NOMO-1 treated with DMSO at 0.1 percent for 48 hours (cell line): ENCODE data around the gene NARF.
A peak's percentile ranks its signal among the peaks of the same experiment; 100 is the strongest.
"Not testable (repeated sequence)": the region's sequence is repeated elsewhere in the genome, so short reads cannot be mapped to it uniquely, and the experiment has no call there.

ENCODE experiments used
- DNase-seq: peaks from one replicate; lab custom pipeline; 2025; ENCODE audit not compliant: unreplicated experiment; lab: John Stamatoyannopoulos, UW

The NARF gene

GRCh38 chr17:82445542-82445941, 13.0 kb upstream of the NARF start:
- no peak for DNase-seq

- no peak for DNase-seq
Observed at GRCh38 chr17:82446124-82446523, 12.4 kb upstream of the NARF start.

GRCh38 chr17:82446649-82447048, 11.9 kb upstream of the NARF start:
- no peak for DNase-seq

GRCh38 chr17:82447876-82448275, 10.7 kb upstream of the NARF start:
- DNase-seq: no peak

GRCh38 chr17:82449131-82449882, 9.2 kb upstream of the NARF start:
- DNase-seq: peak; percentile 68

DNA sequence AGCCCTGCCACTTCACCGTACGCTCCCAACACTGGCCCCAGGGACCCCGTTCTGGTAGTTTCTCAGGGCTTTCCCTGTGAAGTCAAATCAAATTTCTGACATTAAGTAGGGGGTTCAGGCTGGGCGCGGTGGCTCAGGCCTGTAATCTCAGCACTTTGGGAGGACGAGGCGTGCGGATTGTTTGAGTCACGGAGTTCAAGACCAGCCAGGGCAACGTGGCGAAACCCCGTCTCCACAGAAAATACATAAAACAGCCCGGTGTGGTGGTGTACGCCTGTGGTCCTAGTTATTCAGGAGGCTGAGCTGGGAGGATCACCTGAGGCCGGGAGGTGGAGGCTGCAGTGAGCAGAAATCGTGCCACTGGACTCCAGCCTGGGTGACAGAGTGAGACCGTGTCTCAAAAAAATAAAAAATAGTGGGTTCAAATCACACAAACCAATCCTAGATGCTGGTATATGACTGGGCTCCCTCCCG, 8.6 kb upstream of the NARF start:
- DNase-seq: no peak

DNA sequence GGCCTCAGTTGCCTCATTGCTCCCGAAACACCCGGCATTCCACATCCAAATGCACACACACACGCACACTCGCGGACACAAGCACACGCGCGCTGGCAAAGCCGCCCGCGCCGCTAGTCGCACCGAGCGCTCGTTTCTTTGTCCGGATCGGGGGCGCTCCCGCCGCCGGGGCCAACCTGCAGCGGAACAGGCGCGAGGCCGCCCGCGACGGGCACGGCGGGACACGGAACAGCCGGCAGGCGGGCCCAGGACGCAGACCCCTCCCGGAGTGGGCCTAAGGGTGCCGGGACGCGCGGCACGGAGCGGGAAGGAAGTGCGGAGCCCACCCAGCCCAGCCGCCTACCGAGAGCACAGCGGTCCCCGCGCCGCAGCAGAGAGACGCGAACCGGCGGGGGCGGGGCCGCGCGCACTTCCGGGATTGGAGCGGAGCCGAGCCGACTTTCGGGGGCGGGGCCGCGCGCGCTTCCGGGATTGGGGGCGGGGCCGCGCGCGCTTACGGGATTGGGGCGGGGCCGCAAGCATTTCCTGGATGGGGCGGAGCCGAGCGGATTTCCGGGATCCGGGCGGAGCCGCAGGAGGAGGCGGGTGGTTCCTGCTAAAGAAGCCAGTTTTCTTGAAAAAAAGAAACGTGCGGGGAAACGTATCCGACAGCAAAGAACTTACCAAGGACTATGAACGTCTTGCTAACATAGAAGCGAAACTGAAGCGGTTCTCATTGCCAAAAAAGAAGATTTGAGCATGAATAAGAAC, 8.0 kb upstream of the NARF start, which contains the start of gene CYBC1:
Gene CYBC1, minus strand, starts transcription at position 396 of the 750 bp plus-strand sequence. CDS start 1,498 bp downstream, outside the sequence.
- peak; percentile 90 for DNase-seq

DNA sequence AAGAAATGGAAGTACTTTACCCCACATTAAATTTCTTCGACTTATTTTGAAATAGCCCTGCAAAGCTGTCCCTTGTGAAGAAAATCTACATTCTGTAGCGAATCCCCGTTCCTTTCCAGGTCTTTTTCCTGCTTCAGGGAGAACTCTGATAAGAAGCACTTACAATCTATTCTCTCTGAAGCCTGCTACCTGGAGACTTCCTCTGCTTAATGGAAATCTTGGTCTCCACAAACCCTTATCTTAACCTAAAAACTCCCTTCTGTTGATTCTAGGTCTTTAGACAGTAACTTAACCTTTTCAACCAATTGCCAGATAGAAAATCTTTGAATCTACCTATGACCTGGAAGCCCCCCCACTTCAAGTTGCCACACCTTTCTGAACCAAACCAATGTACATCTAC, 6.4 kb upstream of the NARF start:
- no peak for DNase-seq

GRCh38 chr17:82453151-82453550, 5.4 kb upstream of the NARF start:
- not testable (repeated sequence) for DNase-seq

- DNase-seq: not testable (repeated sequence)
Observed at GRCh38 chr17:82453706-82454105, 4.8 kb upstream of the NARF start.

DNA sequence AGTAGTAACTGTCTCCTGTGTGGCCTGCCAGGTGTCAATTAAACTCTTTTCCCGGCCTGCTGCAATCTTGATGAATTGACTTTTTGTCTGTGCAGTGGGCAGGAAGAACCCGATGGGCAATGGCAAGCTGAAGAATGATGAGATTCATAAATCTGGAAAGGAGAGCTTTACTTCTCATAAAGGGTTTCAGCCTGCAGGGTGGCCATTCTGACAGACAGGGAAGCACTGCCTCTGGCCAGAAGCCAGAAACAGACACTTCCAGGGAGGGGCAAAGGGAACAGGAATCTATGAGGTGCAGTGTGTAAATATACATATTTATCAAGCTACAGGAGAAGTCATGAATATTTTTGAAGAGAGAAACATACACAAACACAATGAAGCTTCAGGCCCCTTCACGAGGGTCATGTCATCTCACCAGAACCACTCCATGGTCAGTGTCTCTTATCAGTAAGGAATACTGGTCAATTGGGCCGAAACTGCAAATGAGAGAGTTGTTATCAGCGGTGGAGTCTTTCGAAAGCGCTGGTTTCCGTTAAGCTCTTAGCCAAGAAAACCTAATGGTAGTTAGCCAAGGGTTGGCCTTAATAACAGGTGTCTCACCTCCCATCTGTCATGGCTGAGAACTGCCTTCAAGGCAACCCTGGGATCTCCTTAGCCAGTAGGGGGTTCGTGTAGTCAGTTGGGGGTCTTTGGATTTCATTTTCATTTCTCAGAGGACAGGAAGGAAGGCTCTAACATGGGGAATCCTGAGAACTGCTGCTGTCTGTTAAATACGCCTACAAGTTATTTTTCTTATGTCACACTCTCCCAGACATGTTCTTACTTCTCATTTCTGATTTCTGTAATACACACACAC, 1.2 kb upstream of the NARF start:
- peak; percentile 53 for DNase-seq

DNA sequence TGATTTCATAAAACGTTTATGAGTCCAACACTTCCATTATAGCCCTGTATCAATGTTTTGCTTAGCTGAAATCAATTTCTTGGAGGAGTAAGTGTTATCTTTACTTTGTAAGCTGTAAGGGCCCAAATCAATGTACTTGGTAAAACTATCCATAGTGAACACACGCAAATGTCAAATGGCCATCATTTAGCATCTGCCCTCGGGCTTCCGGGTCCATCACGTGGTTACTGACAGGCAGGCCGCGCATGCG, 687 bp upstream of the NARF start:
- DNase-seq: no peak

- DNase-seq: peak; percentile 23
Observed at GRCh38 chr17:82458885-82459424, 414 bp downstream of the NARF start.

GRCh38 chr17:82459936-82460335, 1.4 kb downstream of the NARF start:
- DNase-seq: not testable (repeated sequence)

GRCh38 chr17:82461827-82462524, 3.4 kb downstream of the NARF start:
- no peak for DNase-seq

- no peak for DNase-seq
Observed at GRCh38 chr17:82463391-82463790, 4.8 kb downstream of the NARF start.

- DNase-seq: no peak
Observed at GRCh38 chr17:82463925-82464566, 5.5 kb downstream of the NARF start.

DNA sequence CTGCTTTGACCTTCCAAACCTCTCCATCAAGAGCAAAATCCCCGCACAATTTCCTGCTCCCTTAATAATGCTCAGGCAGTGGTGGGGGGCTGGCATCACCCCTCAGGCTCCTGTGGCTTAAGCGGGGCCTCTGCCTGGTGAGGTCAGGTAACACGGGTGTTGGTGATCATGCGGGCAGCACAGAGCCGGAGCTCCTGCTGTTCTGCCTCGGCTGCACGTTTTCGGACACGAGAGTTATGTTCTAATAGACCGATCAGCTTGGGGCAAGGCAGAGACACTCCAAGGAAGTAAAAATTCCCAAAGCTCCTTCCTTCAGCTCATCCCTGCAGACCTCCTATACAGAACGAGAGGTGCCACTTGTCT, 6.0 kb downstream of the NARF start:
- no peak for DNase-seq

GRCh38 chr17:82465023-82465603, 6.6 kb downstream of the NARF start:
- DNase-seq: no peak

- DNase-seq: no peak
Observed at GRCh38 chr17:82468692-82469091, 10.2 kb downstream of the NARF start.
